GM12878 (cell line): ENCODE data around the gene CCR8. TPM values are rescaled to one million over a fixed set of nuclear protein-coding genes. Genes with fewer than 3 reads are reported as not detected.
A peak's percentile ranks its signal among the peaks of the same experiment; 100 is the strongest.

ENCODE experiments used
- ASH2L ChIP-seq: fragments of 300-600, 200-600 bp; sonication (generic); IDR thresholded peaks from 2 replicates; pipeline ENCODE4 v1.6.1; 2017; ENCODE audit warnings: low read depth, mild to moderate bottlenecking, borderline replicate concordance
- ATF7 ChIP-seq: fragments of 450-650 bp; IDR thresholded peaks from 2 replicates; pipeline ENCODE4 v1.6.1; 2016; ENCODE audit warnings: low read depth, mild to moderate bottlenecking
- BACH1 ChIP-seq: fragments of 450-650 bp; IDR thresholded peaks from 2 replicates; pipeline ENCODE4 v1.6.1; 2017; ENCODE audit warnings: mild to moderate bottlenecking, borderline replicate concordance
- BCL11A ChIP-seq: IDR thresholded peaks from 2 replicates; pipeline ENCODE4 v1.6.1; 2011; ENCODE audit warnings: low read depth, low read length
- BCLAF1 ChIP-seq: fragments of 450-650 bp; IDR thresholded peaks from 2 replicates; pipeline ENCODE4 v1.6.1; 2017; ENCODE audit warnings: antibody characterized with exemption, mild to moderate bottlenecking, moderate library complexity
- CREM ChIP-seq: IDR thresholded peaks from 2 replicates; pipeline ENCODE4 v1.6.1; 2014; ENCODE audit warnings: antibody characterized with exemption, low read depth
- DPF2 ChIP-seq: fragments of 450-650 bp; IDR thresholded peaks from 2 replicates; pipeline ENCODE4 v1.6.1; 2017; ENCODE audit warnings: mild to moderate bottlenecking
- ESRRA ChIP-seq: IDR thresholded peaks from 2 replicates; pipeline ENCODE4 v1.6.1; 2012; ENCODE audit warnings: mild to moderate bottlenecking, low read length, improper control_type of control experiment
- ETV6 ChIP-seq, 2 experiments: fragments of 450-650 bp in 1 of 2; IDR thresholded peaks in 1 of 2; conservative IDR thresholded peaks in 1 of 2; 2 replicates each; pipeline ENCODE4 v1.6.1; 2014; ENCODE audit warnings: antibody characterized with exemption in 1 of 2, borderline replicate concordance in 1 of 2, low read depth in 1 of 2, mild to moderate bottlenecking in 1 of 2, moderate library complexity in 1 of 2
- GABPA ChIP-seq: IDR thresholded peaks from 2 replicates; pipeline ENCODE4 v1.6.1; 2014; ENCODE audit warnings: antibody characterized with exemption, low read depth, mild to moderate bottlenecking, inconsistent platforms
- HDAC6 ChIP-seq: fragments of 200-600 bp; sonication (generic); IDR thresholded peaks from one replicate; pipeline ENCODE4 v1.8.0; 2017; ENCODE audit warnings: antibody characterized with exemption; ENCODE audit not compliant: unreplicated experiment
- MEF2A ChIP-seq: IDR thresholded peaks from 2 replicates; pipeline ENCODE4 v1.6.1; 2011; ENCODE audit warnings: low read depth, mild to moderate bottlenecking, low read length, moderate library complexity; ENCODE audit not compliant: insufficient read depth
- MTA2 ChIP-seq: fragments of 450-650 bp; IDR thresholded peaks from 2 replicates; pipeline ENCODE4 v1.6.1; 2016; ENCODE audit warnings: low read depth, mild to moderate bottlenecking, moderate library complexity
- MTA3 ChIP-seq: IDR thresholded peaks from 2 replicates; pipeline ENCODE4 v1.6.1; 2012; ENCODE audit warnings: low read length, inconsistent platforms, borderline replicate concordance
- MYB ChIP-seq: fragments of 150-350 bp; IDR thresholded peaks from 2 replicates; pipeline ENCODE4 v1.6.1; 2014; ENCODE audit warnings: mild to moderate bottlenecking, low read depth, low read length, borderline replicate concordance
- NFXL1 ChIP-seq: fragments of 450-650 bp; IDR thresholded peaks from 2 replicates; pipeline ENCODE4 v1.6.1; 2017; ENCODE audit warnings: antibody characterized with exemption, mild to moderate bottlenecking, borderline replicate concordance
- NR2C1 ChIP-seq: fragments of 450-650 bp; IDR thresholded peaks from 2 replicates; pipeline ENCODE4 v1.6.1; 2017; ENCODE audit warnings: antibody characterized with exemption, mild to moderate bottlenecking, moderate library complexity
- NR2F1 ChIP-seq: fragments of 450-650 bp; conservative IDR thresholded peaks from 2 replicates; pipeline ENCODE4 v1.6.1; 2017; ENCODE audit warnings: mild to moderate bottlenecking
- POLR2A ChIP-seq: IDR thresholded peaks from 2 replicates; pipeline ENCODE4 v1.6.1; 2011; ENCODE audit warnings: low read depth, mild to moderate bottlenecking, low read length
- SIN3A ChIP-seq: IDR thresholded peaks from 2 replicates; pipeline ENCODE4 v1.6.1; 2012; ENCODE audit warnings: low read depth, low read length, improper control_type of control experiment
- SP1 ChIP-seq: IDR thresholded peaks from one replicate; pipeline ENCODE4 v1.6.1; 2011; ENCODE audit warnings: low read depth, low read length
- SPI1 ChIP-seq: IDR thresholded peaks from 2 replicates; pipeline ENCODE4 v1.6.1; 2011; ENCODE audit warnings: low read depth, mild to moderate bottlenecking, low read length, moderate library complexity, borderline replicate concordance; ENCODE audit not compliant: insufficient read depth
- SRF ChIP-seq, 2 experiments: IDR thresholded peaks; 2 replicates each; pipeline ENCODE4 v1.6.1; 2011; ENCODE audit warnings: low read depth in 2 of 2, low read length in 2 of 2, mild to moderate bottlenecking in 1 of 2, moderate library complexity in 1 of 2
- TCF12 ChIP-seq: IDR thresholded peaks from 2 replicates; pipeline ENCODE4 v1.6.1; 2011; ENCODE audit warnings: low read depth, mild to moderate bottlenecking, low read length
- ZNF24 ChIP-seq: fragments of 450-650 bp; IDR thresholded peaks from 2 replicates; pipeline ENCODE4 v1.6.1; 2017; ENCODE audit warnings: antibody characterized with exemption, mild to moderate bottlenecking
- ZNF592 ChIP-seq: fragments of 450-650 bp; IDR thresholded peaks from 2 replicates; pipeline ENCODE4 v1.6.1; 2017; ENCODE audit warnings: mild to moderate bottlenecking, moderate library complexity
- ZNF622 ChIP-seq: fragments of 450-650 bp; IDR thresholded peaks from 2 replicates; pipeline ENCODE4 v1.6.1; 2017; ENCODE audit warnings: mild to moderate bottlenecking, inconsistent platforms
- polyA plus RNA-seq, 11 experiments: library from polyadenylated mRNA; depleted of rRNA in 4 of 11; unstranded in 6 of 11; stranded (reverse) in 5 of 11; fragments of >200 nt; fragmentation: Nextera tagmentation in 4 of 11; fragmentation: Illumina TruSeq in 1 of 11; extraction: Ambion mirVana in 4 of 11; extraction: Trizol in 1 of 11; gene quantifications; 1 replicate in 1 of 11; 2 replicates in 10 of 11; pipeline versions ENCODE4 v1.2.1 to v1.2.3, GENCODE V29; 2011 to 2016; ENCODE audit warnings: inconsistent platforms in 2 of 11, missing spikeins in 2 of 11, low read depth in 1 of 11
- total RNA-seq, 4 experiments: library from RNA; depleted of rRNA in 3 of 4; stranded (reverse); fragments of >200 nt in 3 of 4; fragmentation: Illumina TruSeq in 1 of 4; extraction: Trizol in 1 of 4; gene quantifications; 2 replicates each; pipeline versions ENCODE4 v1.2.1 to v1.2.3, GENCODE V29; 2013 to 2021

Gene CCR8
- total and polyA plus RNA-seq, 10 of the 15 experiments (the other 5 are each of a cell fraction or from before 2014, with no cell fraction given), result 5.2 to 28.8 (median 15.6) TPM

DNA sequence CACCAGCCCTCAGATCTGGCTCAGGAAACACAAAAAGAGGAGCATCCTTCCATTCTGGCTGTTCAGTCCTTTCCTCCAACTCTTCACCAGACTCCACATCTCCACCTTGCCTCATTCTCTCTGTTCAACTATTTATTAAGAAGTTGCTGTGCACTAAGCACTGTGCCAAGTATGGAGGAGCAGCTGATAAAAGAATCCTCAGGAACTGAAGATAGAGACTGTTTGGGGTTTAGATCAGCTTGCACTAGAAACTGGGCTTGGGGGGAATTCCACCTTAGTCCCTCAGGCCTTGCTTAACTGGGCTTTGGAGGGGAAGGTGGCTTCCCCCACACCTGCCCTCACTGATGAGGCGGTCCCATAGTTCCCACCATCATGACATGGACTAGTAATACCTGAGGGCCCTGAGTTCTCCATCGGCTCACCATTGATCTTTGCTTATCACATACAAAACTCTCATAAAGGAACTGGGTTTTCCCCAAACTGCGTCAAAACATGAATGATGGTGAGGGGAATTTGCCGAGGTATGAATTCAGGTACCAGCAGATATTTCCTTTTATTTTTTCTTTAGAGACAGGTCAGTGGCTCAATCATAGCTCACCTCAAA is 1.7 kb upstream of the CCR8 start (continued):
- 0 out of 2 replicates have a peak, but pooled peaks have one; percentile 26 for TF ChIP-seq NR2F1
- peak; percentile 54 for TF ChIP-seq CREM
- no peak for TF ChIP-seq HDAC6
- TF ChIP-seq SPI1, result peak; percentile 32; the same call in 1 of the 2 replicates
- peak; percentile 9; the same call in 1 of the 2 replicates for TF ChIP-seq DPF2
- peak; percentile 38; the same call in 1 of the 2 replicates for TF ChIP-seq MTA2
- TF ChIP-seq SP1, result no peak
- no peak for TF ChIP-seq MYB
- no peak for TF ChIP-seq NFXL1
- no peak for TF ChIP-seq ZNF24
- TF ChIP-seq ETV6 (conservative IDR thresholded peaks at IDR 0.05 in 1 of 2, IDR thresholded peaks at IDR 0.05 in 1 of 2; ENCODE audit: borderline replicate concordance in 1 of 2, low read depth in 1 of 2), result peak in 1 of 2 experiments; percentile 41; a peak in 1 of 4 replicates
- no peak for TF ChIP-seq NR2C1
- TF ChIP-seq SIN3A, result no peak
- 0 out of 2 replicates have a peak, but pooled peaks have one; percentile 31 for TF ChIP-seq ATF7
- TF ChIP-seq ZNF592, result peak; percentile 93
- TF ChIP-seq ASH2L, result no peak
- no peak for TF ChIP-seq SRF (IDR thresholded peaks at IDR 0.05; ENCODE audit: low read depth in 2 of 2, low read length in 2 of 2)
- TF ChIP-seq MEF2A, result no peak
- peak; percentile 62; the same call in 1 of the 2 replicates for TF ChIP-seq TCF12
- no peak for TF ChIP-seq ESRRA
- TF ChIP-seq POLR2A, result no peak
- peak; percentile 35; the same call in 1 of the 2 replicates for TF ChIP-seq BCL11A
- no peak for TF ChIP-seq GABPA
- no peak for TF ChIP-seq ZNF622
- TF ChIP-seq BCLAF1, result no peak
- no peak for TF ChIP-seq BACH1
- TF ChIP-seq MTA3, result no peak
